Smooth muscle cell (in vitro differentiated cells): ENCODE results near the gene SH3TC1. TPM values are rescaled to one million over a fixed set of nuclear protein-coding genes. Genes with fewer than 3 reads are reported as not detected.
A peak's percentile ranks its signal among the peaks of the same experiment; 100 is the strongest.

Experiments
- DNase-seq: peaks from one replicate; lab custom pipeline; 2025; ENCODE audit not compliant: unreplicated experiment; lab: John Stamatoyannopoulos, UW
- H2AFZ ChIP-seq: fragments of 200-600 bp; sonication (generic); 2 replicates; pipeline ENCODE4 v1.6.0; 2016; ENCODE audit warnings: antibody characterized with exemption, low read depth, mild to moderate bottlenecking
- H3F3A ChIP-seq: fragments of 200-600 bp; sonication (generic); 2 replicates; pipeline ENCODE4 v1.6.0; 2017; ENCODE audit warnings: antibody characterized with exemption, low read depth
- H3K27ac ChIP-seq: fragments of 200-600 bp; sonication (generic); 2 replicates; pipeline ENCODE4 v1.5.1; 2016; ENCODE audit warnings: low read depth, mild to moderate bottlenecking
- H3K27me3 ChIP-seq: fragments of 200-600 bp; sonication (generic); 2 replicates; pipeline ENCODE4 v1.6.1; 2016; ENCODE audit warnings: low read depth, mild to moderate bottlenecking
- H3K36me3 ChIP-seq: fragments of 200-600 bp; sonication (generic); 2 replicates; pipeline ENCODE4 v1.5.1; 2016; ENCODE audit warnings: low read depth
- H3K4me1 ChIP-seq: fragments of 200-600 bp; sonication (generic); 2 replicates; pipeline ENCODE4 v1.5.1; 2016; ENCODE audit warnings: low read depth
- H3K4me2 ChIP-seq: fragments of 200-600 bp; sonication (generic); 2 replicates; pipeline ENCODE4 v1.6.0; 2016; ENCODE audit warnings: mild to moderate bottlenecking
- H3K4me3 ChIP-seq: fragments of 200-600 bp; sonication (generic); 2 replicates; pipeline ENCODE4 v1.5.1; 2016; ENCODE audit warnings: mild to moderate bottlenecking
- H3K79me2 ChIP-seq: fragments of 200-600 bp; sonication (generic); 2 replicates; pipeline ENCODE4 v1.6.0; 2016; ENCODE audit warnings: low read depth, mild to moderate bottlenecking
- H3K9ac ChIP-seq: fragments of 200-600 bp; sonication (generic); 2 replicates; pipeline ENCODE4 v1.6.0; 2016; ENCODE audit warnings: low read depth
- H3K9me3 ChIP-seq: fragments of 200-600 bp; sonication (generic); replicated peaks from 2 replicates; pipeline ENCODE4 v1.5.1; 2016; ENCODE audit warnings: low read depth
- H4K20me1 ChIP-seq: fragments of 200-600 bp; sonication (generic); 2 replicates; pipeline ENCODE4 v1.6.0; 2016; ENCODE audit warnings: low read depth
- WGBS: methylation state at CpG from one replicate; pipeline ENCODE4 v1.1.7; 2016; ENCODE audit warnings: low lambda C conversion rate; 5-methylcytosine and 5-hydroxymethylcytosine counted together
- polyA plus RNA-seq: library from polyadenylated mRNA; unstranded; fragments of >200 nt; fragmentation: Nextera tagmentation; extraction: Ambion mirVana; gene quantifications from 2 replicates; pipeline ENCODE4 v1.2.1, GENCODE V29; 2016
- total RNA-seq: library from RNA; depleted of rRNA; stranded (reverse); fragments of >200 nt; gene quantifications from 2 replicates; pipeline ENCODE4 v1.2.3, GENCODE V29; 2014
- TF ChIP-seq, protein P1 (sequence below): fragments of 200-600 bp; sonication (generic); IDR thresholded peaks from 2 replicates; pipeline ENCODE4 v1.5.1; 2017; ENCODE audit warnings: borderline replicate concordance, mild to moderate bottlenecking, antibody characterized with exemption; ENCODE audit not compliant: insufficient read depth, poor library complexity, severe bottlenecking

The SH3TC1 gene
- total and polyA plus RNA-seq, 2 experiments from 2014 or later: 7.8 to 17.7 TPM

DNA sequence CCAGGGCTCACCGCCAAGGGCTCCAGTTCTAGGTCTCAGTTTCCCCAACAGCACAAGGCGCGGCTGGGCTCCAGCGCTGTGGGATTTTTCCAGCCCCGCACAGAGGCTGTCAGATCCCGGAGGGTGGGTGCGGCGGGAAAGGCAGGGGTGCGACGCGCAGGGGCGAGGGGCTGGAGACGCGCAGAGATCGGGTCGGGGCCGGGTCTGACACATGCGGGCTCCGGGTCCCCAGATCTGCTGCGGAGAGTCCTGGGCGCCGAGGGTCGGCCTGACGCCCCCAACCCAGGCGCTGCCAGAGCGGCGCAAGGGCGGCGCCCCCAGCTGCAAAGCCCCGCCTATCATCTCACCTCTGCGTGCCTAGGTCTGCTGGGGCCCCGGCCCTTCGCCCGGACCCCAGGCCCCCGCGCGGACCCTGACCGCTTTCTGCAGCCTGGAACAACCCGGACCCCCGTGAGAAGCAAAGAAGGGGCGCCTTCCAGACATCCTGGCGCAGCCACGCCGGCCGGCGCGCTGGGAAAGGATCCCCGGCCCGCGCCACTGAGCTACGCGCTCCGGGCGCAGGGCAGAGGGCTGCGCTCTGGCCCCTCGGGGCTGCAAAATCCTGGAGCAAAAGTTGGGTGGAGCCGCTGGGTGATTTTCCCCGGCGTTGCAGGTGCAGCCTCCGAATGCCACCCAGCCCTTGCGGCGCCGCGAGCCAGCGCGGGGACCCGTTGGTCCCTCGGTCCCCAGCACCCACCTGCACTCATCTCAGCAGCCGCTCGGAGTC, 41.0 kb upstream of the SH3TC1 start:
- Histone ChIP-seq H3K79me2 (no peaks in the 10 kb centered on the region), H2AFZ (no peak overlapping the region), H3K27me3 (peaks cover 24% of the 10 kb centered on the region), H3K4me3 (peak overlapping the region; percentile 58), H4K20me1 (no peaks in the 10 kb centered on the region), H3K27ac (no peak overlapping the region), H3K4me1 (no peaks in the 10 kb centered on the region), H3K4me2 (peak overlapping the region; percentile 96), H3K36me3 (no peaks in the 10 kb centered on the region), H3F3A (no peaks in the 10 kb centered on the region), H3K9me3 (no peaks in the 10 kb centered on the region), H3K9ac (no peak overlapping the region)
- 5% methylated on average over 68 of the region's 70 CpGs for WGBS
- no peak for DNase-seq
- TF ChIP-seq, protein P1, sequence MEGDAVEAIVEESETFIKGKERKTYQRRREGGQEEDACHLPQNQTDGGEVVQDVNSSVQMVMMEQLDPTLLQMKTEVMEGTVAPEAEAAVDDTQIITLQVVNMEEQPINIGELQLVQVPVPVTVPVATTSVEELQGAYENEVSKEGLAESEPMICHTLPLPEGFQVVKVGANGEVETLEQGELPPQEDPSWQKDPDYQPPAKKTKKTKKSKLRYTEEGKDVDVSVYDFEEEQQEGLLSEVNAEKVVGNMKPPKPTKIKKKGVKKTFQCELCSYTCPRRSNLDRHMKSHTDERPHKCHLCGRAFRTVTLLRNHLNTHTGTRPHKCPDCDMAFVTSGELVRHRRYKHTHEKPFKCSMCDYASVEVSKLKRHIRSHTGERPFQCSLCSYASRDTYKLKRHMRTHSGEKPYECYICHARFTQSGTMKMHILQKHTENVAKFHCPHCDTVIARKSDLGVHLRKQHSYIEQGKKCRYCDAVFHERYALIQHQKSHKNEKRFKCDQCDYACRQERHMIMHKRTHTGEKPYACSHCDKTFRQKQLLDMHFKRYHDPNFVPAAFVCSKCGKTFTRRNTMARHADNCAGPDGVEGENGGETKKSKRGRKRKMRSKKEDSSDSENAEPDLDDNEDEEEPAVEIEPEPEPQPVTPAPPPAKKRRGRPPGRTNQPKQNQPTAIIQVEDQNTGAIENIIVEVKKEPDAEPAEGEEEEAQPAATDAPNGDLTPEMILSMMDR: no peak

DNA sequence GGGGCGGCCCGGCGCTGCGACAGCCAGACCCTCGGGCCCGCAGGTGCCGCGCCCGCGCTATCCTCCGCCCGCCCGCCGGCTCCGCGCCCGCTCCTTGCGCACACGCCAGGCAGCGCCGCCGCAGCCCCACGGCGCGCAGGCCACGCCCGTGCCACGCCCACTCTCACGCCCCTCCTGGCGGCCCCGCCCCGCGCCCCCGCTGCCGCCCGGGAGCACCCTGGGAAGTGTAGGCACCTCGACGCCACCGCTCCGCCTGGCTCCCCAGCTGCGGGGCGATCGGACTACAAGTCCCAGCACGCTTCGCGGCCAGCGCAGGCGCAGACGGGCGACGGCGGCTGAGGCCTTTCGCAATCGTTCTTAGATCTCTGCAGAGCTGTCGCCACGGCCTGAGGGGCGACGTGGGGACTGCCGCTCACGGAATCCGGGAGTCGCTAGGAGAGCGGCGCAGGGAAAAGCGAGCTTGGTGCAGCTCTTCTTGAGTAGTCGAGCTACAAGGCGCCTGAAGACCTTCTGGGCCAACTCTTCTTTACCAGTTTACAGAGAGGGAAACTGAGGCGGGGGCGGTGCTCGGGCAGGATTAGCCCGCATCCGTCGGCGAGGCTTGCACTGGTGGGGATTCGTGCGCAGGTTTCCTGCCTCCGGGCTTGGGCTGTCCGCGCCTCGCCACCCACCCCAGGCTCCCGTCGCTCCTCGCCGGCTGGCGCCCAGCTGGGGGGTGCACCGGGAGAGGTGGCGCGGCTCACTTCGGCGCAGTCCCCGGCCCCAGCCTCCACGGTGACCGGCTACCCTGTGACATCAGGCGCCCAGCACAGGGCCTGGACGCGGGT, 40.2 kb upstream of the SH3TC1 start, which contains the start of gene ABLIM2:
Gene ABLIM2, minus strand, starts transcription at position 104 of the 827 bp plus-strand sequence. CDS start 124 bp downstream, outside the sequence.
- Histone ChIP-seq H3K79me2 (no peaks in the 10 kb centered on the region), H3K4me3 (peak within 1 kb of the TSS; percentile 80), H3K4me1 (no peaks in the 10 kb centered on the region), H3K9me3 (no peaks in the 10 kb centered on the region), H3K27ac (no peak within 1 kb of the TSS), H3K9ac (peak within 1 kb of the TSS; percentile 45), H3K36me3 (no peaks in the 10 kb centered on the region), H4K20me1 (no peaks in the 10 kb centered on the region), H2AFZ (peak within 1 kb of the TSS; percentile 94), H3K27me3 (peaks cover 22% of the 10 kb centered on the region), H3K4me2 (peak within 1 kb of the TSS; percentile 97), H3F3A (no peaks in the 10 kb centered on the region)
- peak; percentile 95 for DNase-seq
- WGBS: 1% methylated on average over 86 of the region's 96 CpGs
- TF ChIP-seq, protein P1: no peak

DNA sequence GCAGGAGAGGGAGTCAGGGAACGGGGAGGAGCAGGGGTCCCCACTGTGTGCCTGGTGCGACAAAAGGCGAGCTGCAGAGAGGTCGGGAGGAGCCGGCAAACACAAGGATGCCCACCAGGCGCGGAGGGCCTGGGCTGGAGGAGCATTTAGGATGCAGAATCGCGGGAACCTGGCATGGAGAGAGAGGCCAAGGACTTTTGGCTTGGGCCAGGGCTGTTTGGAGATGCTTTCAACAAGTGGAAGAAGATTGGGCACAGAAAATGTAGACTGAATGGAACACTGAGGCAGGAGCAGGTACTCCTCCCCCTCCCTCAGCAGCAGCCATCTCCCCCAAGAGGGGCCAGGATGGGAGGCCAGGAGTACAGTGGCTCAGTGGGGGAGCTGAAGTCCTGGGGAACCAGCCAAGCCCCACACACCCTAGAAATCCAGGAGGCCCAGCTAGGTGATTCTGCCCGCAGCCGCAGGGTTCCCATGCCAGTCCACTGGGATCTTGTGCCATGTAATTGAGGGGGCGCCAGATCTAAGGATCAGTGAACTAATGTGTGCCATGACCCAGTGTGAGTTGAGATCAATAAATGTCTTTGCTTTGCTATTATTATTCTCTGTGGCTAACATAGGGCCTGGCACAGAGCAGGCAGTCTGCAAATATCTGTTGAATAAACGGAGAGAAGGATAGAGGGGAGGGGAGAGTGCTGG, 39.4 kb upstream of the SH3TC1 start:
- Histone ChIP-seq H3K4me3 (peak overlapping the region; percentile 80), H4K20me1 (no peaks in the 10 kb centered on the region), H3K9ac (peak overlapping the region; percentile 45), H3K79me2 (no peaks in the 10 kb centered on the region), H3K36me3 (no peaks in the 10 kb centered on the region), H3F3A (no peaks in the 10 kb centered on the region), H3K4me2 (peak overlapping the region; percentile 97), H3K27me3 (peaks cover 22% of the 10 kb centered on the region), H3K9me3 (no peaks in the 10 kb centered on the region), H3K27ac (no peak overlapping the region), H2AFZ (peak overlapping the region; percentile 94), H3K4me1 (no peaks in the 10 kb centered on the region)
- TF ChIP-seq, protein P1: no peak
- WGBS: 39% methylated on average over 13 of the region's 13 CpGs
- DNase-seq: no peak
